ENCODE results near the gene CDK7. TPM values are rescaled to one million over a fixed set of nuclear protein-coding genes. Genes with fewer than 3 reads are reported as not detected.

CDK7 gene
- total RNA-seq, 1 experiment from 2014 or later, result 44.4 TPM

DNA sequence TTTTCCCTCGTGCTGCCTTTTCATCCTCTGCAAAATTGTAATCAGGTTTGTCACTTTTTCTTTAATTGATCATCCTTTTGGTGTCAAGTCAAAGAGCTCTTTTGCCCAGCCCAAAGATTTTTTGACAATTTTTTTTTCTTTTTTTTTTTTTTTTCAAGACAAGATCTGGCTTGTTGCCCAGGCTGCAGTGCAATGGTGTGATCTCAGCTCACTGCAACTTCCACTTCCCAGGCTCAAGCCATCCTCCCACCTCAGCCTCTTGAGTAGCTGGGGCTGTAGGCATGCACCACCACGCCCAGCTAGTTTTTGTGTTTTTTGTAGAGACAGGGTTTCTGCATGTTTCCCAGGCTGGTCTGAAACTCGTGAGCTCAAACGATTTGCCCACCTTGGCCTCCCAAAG lies 36.7 kb downstream of the CDK7 start:
- no peak for DNase-seq (ENCODE audit: low read depth, low spot score)
- ATAC-seq, result no peak
- Histone ChIP-seq H3K36me3 (ENCODE audit: control insufficient read depth, insufficient read depth, low read length) (peaks cover 24% of the 10 kb centered on the region), H3K9me3 (ENCODE audit: control insufficient read depth, insufficient read depth, low read depth, low read length) (no peaks in the 10 kb centered on the region), H3K27me3 (ENCODE audit: control insufficient read depth, insufficient read depth, low read length) (no peaks in the 10 kb centered on the region), H3K4me1 (ENCODE audit: control insufficient read depth, insufficient read depth, low read length) (no peaks in the 10 kb centered on the region), H3K4me3 (ENCODE audit: low read depth in 2 of 2, low read length in 2 of 2) (no peak overlapping the region), H3K27ac (ENCODE audit: low read length) (no peak overlapping the region)
- TF ChIP-seq, protein P1, sequence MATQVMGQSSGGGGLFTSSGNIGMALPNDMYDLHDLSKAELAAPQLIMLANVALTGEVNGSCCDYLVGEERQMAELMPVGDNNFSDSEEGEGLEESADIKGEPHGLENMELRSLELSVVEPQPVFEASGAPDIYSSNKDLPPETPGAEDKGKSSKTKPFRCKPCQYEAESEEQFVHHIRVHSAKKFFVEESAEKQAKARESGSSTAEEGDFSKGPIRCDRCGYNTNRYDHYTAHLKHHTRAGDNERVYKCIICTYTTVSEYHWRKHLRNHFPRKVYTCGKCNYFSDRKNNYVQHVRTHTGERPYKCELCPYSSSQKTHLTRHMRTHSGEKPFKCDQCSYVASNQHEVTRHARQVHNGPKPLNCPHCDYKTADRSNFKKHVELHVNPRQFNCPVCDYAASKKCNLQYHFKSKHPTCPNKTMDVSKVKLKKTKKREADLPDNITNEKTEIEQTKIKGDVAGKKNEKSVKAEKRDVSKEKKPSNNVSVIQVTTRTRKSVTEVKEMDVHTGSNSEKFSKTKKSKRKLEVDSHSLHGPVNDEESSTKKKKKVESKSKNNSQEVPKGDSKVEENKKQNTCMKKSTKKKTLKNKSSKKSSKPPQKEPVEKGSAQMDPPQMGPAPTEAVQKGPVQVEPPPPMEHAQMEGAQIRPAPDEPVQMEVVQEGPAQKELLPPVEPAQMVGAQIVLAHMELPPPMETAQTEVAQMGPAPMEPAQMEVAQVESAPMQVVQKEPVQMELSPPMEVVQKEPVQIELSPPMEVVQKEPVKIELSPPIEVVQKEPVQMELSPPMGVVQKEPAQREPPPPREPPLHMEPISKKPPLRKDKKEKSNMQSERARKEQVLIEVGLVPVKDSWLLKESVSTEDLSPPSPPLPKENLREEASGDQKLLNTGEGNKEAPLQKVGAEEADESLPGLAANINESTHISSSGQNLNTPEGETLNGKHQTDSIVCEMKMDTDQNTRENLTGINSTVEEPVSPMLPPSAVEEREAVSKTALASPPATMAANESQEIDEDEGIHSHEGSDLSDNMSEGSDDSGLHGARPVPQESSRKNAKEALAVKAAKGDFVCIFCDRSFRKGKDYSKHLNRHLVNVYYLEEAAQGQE (IDR thresholded peaks at IDR 0.05; ENCODE audit: insufficient read depth in 1 of 2, low read depth in 2 of 2, low read length in 1 of 2), result no peak
- TF ChIP-seq SIN3A (IDR thresholded peaks at IDR 0.05; ENCODE audit: borderline replicate concordance, insufficient read depth, low read depth, low read length) (no peak), TCF7L2 (IDR thresholded peaks at IDR 0.05; ENCODE audit: low read depth, low read length) (no peak), POLR2AphosphoS5 (IDR thresholded peaks at IDR 0.05; ENCODE audit: low read depth, low read length) (no peak)
- TF ChIP-seq, protein P2, sequence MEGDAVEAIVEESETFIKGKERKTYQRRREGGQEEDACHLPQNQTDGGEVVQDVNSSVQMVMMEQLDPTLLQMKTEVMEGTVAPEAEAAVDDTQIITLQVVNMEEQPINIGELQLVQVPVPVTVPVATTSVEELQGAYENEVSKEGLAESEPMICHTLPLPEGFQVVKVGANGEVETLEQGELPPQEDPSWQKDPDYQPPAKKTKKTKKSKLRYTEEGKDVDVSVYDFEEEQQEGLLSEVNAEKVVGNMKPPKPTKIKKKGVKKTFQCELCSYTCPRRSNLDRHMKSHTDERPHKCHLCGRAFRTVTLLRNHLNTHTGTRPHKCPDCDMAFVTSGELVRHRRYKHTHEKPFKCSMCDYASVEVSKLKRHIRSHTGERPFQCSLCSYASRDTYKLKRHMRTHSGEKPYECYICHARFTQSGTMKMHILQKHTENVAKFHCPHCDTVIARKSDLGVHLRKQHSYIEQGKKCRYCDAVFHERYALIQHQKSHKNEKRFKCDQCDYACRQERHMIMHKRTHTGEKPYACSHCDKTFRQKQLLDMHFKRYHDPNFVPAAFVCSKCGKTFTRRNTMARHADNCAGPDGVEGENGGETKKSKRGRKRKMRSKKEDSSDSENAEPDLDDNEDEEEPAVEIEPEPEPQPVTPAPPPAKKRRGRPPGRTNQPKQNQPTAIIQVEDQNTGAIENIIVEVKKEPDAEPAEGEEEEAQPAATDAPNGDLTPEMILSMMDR (IDR thresholded peaks at IDR 0.05), result no peak
- intact Hi-C loops (cut with micrococcal nuclease; ENCODE audit: unreplicated experiment), result no loop called here
- ChIA-PET POLR2A (interaction anchor here (0.5 to 0.6 kb wide), 3 partner anchors 14 to 1068 kb away, joined by 3 to 4 read pairs (median 4); no protein-coding TSS in a partner anchor), CTCF (interaction anchor here (0.7 kb wide), 1 partner anchor 60 kb away, joined by 7 read pairs; no protein-coding TSS in a partner anchor)
- no TSS peak for BruUV-seq (replicated peaks)
- in situ Hi-C loops (cut with HindIII; ENCODE audit: low pct_unique_long_range_greater_than_20kb, low sequenced_read_pairs), result no loop called here

GRCh38 chr5:69275563-69275962 lies 40.9 kb downstream of the CDK7 start:
- H3K27me3 ChIP-seq (ENCODE audit: control insufficient read depth, insufficient read depth, low read length), result no peaks in the 10 kb centered on the region
- no peaks in the 10 kb centered on the region for H3K9me3 ChIP-seq (ENCODE audit: control insufficient read depth, insufficient read depth, low read depth, low read length)
- in situ Hi-C loops (cut with HindIII; ENCODE audit: low pct_unique_long_range_greater_than_20kb, low sequenced_read_pairs) (no loop called here), intact Hi-C loops (cut with micrococcal nuclease; ENCODE audit: unreplicated experiment) (no loop called here)
- ChIA-PET CTCF (no interaction called here), POLR2A (no interaction called here)
- H3K27ac ChIP-seq (ENCODE audit: low read length), result no peak overlapping the region
- no TSS peak for BruUV-seq (replicated peaks)
- H3K36me3 ChIP-seq (ENCODE audit: control insufficient read depth, insufficient read depth, low read length), result peaks cover 33% of the 10 kb centered on the region
- no peaks in the 10 kb centered on the region for H3K4me1 ChIP-seq (ENCODE audit: control insufficient read depth, insufficient read depth, low read length)
- DNase-seq (ENCODE audit: low read depth, low spot score) (no peak), ATAC-seq (no peak)
- TF ChIP-seq SIN3A (IDR thresholded peaks at IDR 0.05; ENCODE audit: borderline replicate concordance, insufficient read depth, low read depth, low read length) (no peak), TCF7L2 (IDR thresholded peaks at IDR 0.05; ENCODE audit: low read depth, low read length) (no peak), POLR2AphosphoS5 (IDR thresholded peaks at IDR 0.05; ENCODE audit: low read depth, low read length) (no peak)
- TF ChIP-seq, protein P1 (IDR thresholded peaks at IDR 0.05; ENCODE audit: insufficient read depth in 1 of 2, low read depth in 2 of 2, low read length in 1 of 2), result no peak
- TF ChIP-seq, protein P2 (IDR thresholded peaks at IDR 0.05), result no peak
- H3K4me3 ChIP-seq (ENCODE audit: low read depth in 2 of 2, low read length in 2 of 2), result no peak overlapping the region

All from Panc1 (cell line).